Left lung (tissue), 10 donors: ENCODE results near the gene RCBTB1. TPM values are rescaled to one million over a fixed set of nuclear protein-coding genes. Genes with fewer than 3 reads are reported as not detected.
"Not testable (repeated sequence)": the region's sequence is repeated elsewhere in the genome, so short reads cannot be mapped to it uniquely, and the experiment has no call there.

ENCODE experiments used
- ATAC-seq: fragments of 200-7000 bp; cut with Tn5 transposase; one replicate; pipeline ENCODE4 v1.9.1; 2020; ENCODE audit warnings: moderate library complexity
- DNase-seq, 4 donors: peaks; one replicate each; pipeline ENCODE4 v3.0.0-alpha.2; 2013 to 2020
- H3K27ac ChIP-seq, 2 donors: fragments of 200-600 bp; sonication (generic) in 1 of 2; one replicate each; pipeline versions ENCODE4 v1.5.0 to v1.8.0; 2020 to 2021
- H3K27me3 ChIP-seq, 2 donors: fragments of 200-600 bp; sonication (generic) in 1 of 2; one replicate each; pipeline versions ENCODE4 v1.5.0 to v1.8.0; 2020 to 2021
- H3K36me3 ChIP-seq, 2 donors: fragments of 200-600 bp; sonication (generic) in 1 of 2; one replicate each; pipeline versions ENCODE4 v1.5.0 to v1.8.0; 2020 to 2021
- H3K4me1 ChIP-seq, 2 donors: fragments of 200-600 bp; one replicate each; pipeline ENCODE4 v1.8.0; 2021
- H3K4me3 ChIP-seq, 2 donors: fragments of 200-600 bp; sonication (generic) in 1 of 2; one replicate each; pipeline versions ENCODE4 v1.5.0 to v1.8.0; 2020 to 2021; ENCODE audit warnings: mild to moderate bottlenecking in 1 of 2
- H3K9me3 ChIP-seq, 2 donors: fragments of 200-600 bp; sonication (generic) in 1 of 2; one replicate each; pipeline versions ENCODE4 v1.5.0 to v1.8.0; 2020 to 2021
- CTCF ChIP-seq, 2 donors: fragments of 200-600 bp; sonication (generic) in 1 of 2; IDR thresholded peaks; one replicate each; pipeline versions ENCODE4 v1.5.0 to v1.8.0; 2021; ENCODE audit warnings: antibody characterized with exemption in 2 of 2
- intact Hi-C, 2 donors: fragments of 100-400 bp; cut with DNase I; formaldehyde crosslinking; loops; one replicate each; pipeline versions ENCODE4 v1.11.2 to v1.14.2; 2022
- polyA plus RNA-seq, 6 donors: library from polyadenylated mRNA; unstranded; fragments of 120-200 nt; gene quantifications; one replicate each; pipeline ENCODE4 v1.2.1, GENCODE V29; 2013; ENCODE audit not compliant: insufficient read length in 6 of 6
- total RNA-seq, 2 donors: library from RNA; stranded (reverse); fragmentation: NEBNext Ultra II Directional; extraction: Animal tissue kit (Norgen Biotek cat#: 25700); gene quantifications; one replicate each; pipeline ENCODE4 v1.2.1, GENCODE V29; 2021
- donor health status: DM: no; HTN: yes; CAD: no.
- donor health status: DM: no; HTN: no; CAD: no.

RCBTB1 gene
- total and polyA plus RNA-seq, 8 donors, result 24.1 to 39.8 (median 35.4) TPM

GRCh38 chr13:49602005-49602404 lies 16.6 kb upstream of the RCBTB1 start:
- Histone ChIP-seq H3K27ac (no peak overlapping the region), H3K36me3 (no peaks in the 10 kb centered on the region), H3K4me1 (peaks cover 0 to 3% of the 10 kb centered on the region in 2 donors), H3K4me3 (no peak overlapping the region), H3K27me3 (no peaks in the 10 kb centered on the region), H3K9me3 (no peaks in the 10 kb centered on the region)
- DNase-seq (no peak), ATAC-seq (no peak)
- no peak for TF ChIP-seq CTCF (IDR thresholded peaks at IDR 0.05)
- intact Hi-C loops, result no loop called here

GRCh38 chr13:49597043-49597641 lies 11.8 kb upstream of the RCBTB1 start:
- TF ChIP-seq CTCF (IDR thresholded peaks at IDR 0.05), result no peak
- intact Hi-C loops, result no loop called here
- H3K27ac ChIP-seq, result no peak overlapping the region

GRCh38 chr13:49596221-49596620 lies 10.9 kb upstream of the RCBTB1 start:
- DNase-seq, result no peak
- no peaks in the 10 kb centered on the region for H3K4me1 ChIP-seq
- no peak overlapping the region for H3K27ac ChIP-seq
- no peaks in the 10 kb centered on the region for H3K36me3 ChIP-seq
- no peaks in the 10 kb centered on the region for H3K9me3 ChIP-seq
- no peak overlapping the region for H3K4me3 ChIP-seq
- intact Hi-C loops, result no loop called here
- H3K27me3 ChIP-seq, result no peaks in the 10 kb centered on the region
- ATAC-seq, result no peak
- TF ChIP-seq CTCF (IDR thresholded peaks at IDR 0.05), result no peak

More at GRCh38 chr13:49597043-49597641, 11.8 kb upstream of the RCBTB1 start:
- no peak for ATAC-seq
- no peaks in the 10 kb centered on the region for H3K9me3 ChIP-seq
- no peak for DNase-seq
- H3K4me3 ChIP-seq, result no peak overlapping the region
- no peaks in the 10 kb centered on the region for H3K27me3 ChIP-seq
- H3K36me3 ChIP-seq, result no peaks in the 10 kb centered on the region
- no peaks in the 10 kb centered on the region for H3K4me1 ChIP-seq

DNA sequence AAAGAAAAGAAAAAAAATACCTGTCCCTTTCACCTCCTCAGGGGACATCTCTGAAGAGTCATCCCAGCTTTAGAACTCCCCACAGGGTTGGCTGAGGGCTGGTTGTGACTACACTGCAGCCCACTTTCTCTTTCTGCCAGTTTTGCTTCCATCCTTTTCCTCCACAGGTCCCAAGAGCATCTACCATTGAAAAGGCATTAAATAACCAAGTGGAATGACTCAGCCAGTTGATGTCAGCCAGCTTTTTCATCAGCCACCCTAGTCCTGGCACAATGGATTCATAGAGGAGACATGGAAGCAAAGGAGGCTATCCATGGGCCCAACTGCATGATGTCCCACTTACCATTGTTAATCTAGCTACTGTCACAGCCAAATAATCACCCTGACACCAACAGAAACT lies 9.2 kb upstream of the RCBTB1 start:
- TF ChIP-seq CTCF (IDR thresholded peaks at IDR 0.05), result no peak
- H3K36me3 ChIP-seq, result no peaks in the 10 kb centered on the region
- no peaks in the 10 kb centered on the region for H3K9me3 ChIP-seq
- DNase-seq (no peak), ATAC-seq (no peak)
- intact Hi-C loops, result no loop called here
- H3K4me1 ChIP-seq, result no peaks in the 10 kb centered on the region
- H3K4me3 ChIP-seq, result no peak overlapping the region
- no peak overlapping the region for H3K27ac ChIP-seq
- H3K27me3 ChIP-seq, result no peaks in the 10 kb centered on the region

- H3K4me3 ChIP-seq, DNase-seq, H3K27me3 ChIP-seq, intact Hi-C loops, H3K36me3 ChIP-seq, H3K9me3 ChIP-seq, H3K27ac ChIP-seq, ATAC-seq, H3K4me1 ChIP-seq: not testable (repeated sequence)
Observed at GRCh38 chr13:49593876-49594275, 8.5 kb upstream of the RCBTB1 start.

DNA sequence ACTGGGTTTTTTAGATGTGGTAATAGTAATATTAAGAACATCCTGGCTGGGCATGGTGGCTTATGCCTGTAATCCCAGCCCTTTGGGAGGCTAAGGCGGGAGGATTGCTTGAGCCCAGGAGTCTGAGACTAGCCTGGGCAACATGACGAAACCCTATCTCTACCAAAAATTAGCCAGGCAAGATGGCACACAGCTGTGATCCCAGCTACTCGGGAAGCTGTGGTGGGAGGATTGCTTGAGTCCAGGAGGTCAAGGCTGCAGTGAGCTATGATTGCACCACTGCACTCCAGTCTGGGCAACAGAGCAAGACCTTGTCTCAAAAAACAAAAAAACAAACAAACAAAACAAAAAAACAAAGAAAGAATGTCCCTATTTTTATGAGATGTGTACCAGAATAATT lies 5.4 kb upstream of the RCBTB1 start:
- ATAC-seq, result not testable (repeated sequence)

More for the DNA sequence above, 5.4 kb upstream of the RCBTB1 start:
- H3K4me1 ChIP-seq, H3K27ac ChIP-seq, DNase-seq, H3K9me3 ChIP-seq, intact Hi-C loops, H3K27me3 ChIP-seq, H3K36me3 ChIP-seq, H3K4me3 ChIP-seq: not testable (repeated sequence)
